HUDEP-2 (cell line): ENCODE measurements around the gene C16orf96.

Source experiments
- DNase-seq, 76 experiments: peaks; one replicate each; lab custom pipeline; 2025; ENCODE audit not compliant: unreplicated experiment in 76 of 76; lab: John Stamatoyannopoulos, UW

The C16orf96 gene

DNA sequence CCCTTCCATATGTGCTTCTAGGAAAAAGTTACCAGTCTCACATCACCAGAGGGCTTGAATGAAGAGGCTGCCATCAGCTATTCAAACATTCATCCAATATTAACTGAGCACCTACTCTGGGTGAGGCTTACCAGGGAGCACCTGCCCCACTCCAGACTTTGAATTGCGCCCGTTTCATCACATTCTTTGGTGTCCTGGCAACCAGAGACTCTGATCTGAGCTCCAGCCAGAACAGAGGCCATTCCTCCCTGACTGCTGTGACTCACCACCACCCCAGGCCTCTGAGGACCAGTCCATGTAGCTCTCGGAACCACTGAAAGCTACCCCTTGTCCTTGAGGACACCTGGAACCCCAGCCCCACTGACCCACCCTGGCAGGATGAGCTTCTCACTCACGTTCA lies at the start of gene C16orf96:
C16orf96 (plus strand) TSS at position 229 of the 400 bp plus-strand sequence; CDS start at position 379, 150 bp downstream.
- DNase-seq, result no peak

- DNase-seq, result peak in 67 of 76 experiments; percentile 9 to 76 (median 45)
These were observed 49.7 kb upstream of the C16orf96 start for GRCh38 chr16:4506450-4506849.

- no peak for DNase-seq
These were observed 48.4 kb upstream of the C16orf96 start for GRCh38 chr16:4507588-4508345.

DNA sequence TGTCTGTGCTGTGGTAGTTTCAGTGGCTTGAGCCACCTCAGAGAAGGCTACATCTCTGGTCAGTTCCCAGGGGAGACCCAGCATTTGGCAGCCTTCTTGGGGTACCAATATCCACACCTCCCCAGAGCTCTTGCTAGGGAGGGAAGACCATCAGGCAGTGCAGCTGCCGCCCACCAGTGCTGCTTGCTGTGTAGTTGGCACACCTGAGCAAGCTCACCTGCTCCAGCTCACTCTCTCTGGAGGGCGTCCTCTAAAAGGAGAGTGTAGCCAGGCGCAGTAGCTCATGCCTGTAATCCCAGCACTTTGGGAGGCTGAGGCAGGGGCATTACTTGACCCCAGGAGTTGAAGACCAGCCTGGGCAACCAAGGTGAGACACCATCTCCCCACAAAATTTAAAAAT lies 47.3 kb upstream of the C16orf96 start:
- no peak for DNase-seq

- no peak for DNase-seq
These were observed 46.7 kb upstream of the C16orf96 start for GRCh38 chr16:4509420-4509819.

GRCh38 chr16:4510131-4510530 lies 46.0 kb upstream of the C16orf96 start:
- DNase-seq, result no peak

GRCh38 chr16:4510747-4511426 lies 45.3 kb upstream of the C16orf96 start:
- no peak for DNase-seq

DNA sequence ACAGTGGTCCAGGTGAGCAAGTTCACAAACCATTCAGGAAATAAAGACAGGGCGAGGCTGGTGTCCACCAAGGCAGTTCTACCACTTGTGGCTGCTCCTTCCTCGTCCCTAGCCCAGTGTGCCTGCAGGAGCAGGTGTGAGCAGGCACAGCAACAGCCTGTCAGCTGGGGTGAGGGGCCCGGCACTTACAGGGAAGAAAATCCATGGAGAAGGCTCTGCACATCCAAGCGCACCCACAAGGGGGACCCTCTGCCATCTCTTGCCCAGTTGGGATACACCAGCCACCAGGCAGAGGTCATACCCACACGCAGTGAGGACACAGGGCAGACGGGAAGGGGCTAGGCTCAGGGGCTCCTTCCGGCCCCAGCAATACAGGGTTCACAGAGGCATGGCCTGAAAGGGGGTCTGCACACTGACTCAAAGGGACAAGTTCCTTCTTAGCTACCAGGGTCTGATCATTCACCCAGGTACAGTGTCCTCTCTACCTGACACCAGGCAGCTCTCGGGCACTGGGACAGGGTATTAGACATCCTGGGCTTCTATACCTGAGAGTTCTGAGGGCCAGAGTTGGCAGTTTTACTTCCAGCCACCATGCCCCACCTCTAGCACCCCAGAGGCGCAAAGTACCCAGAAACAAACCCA lies 44.6 kb upstream of the C16orf96 start:
- DNase-seq, result peak in 35 of 76 experiments; percentile 3 to 54 (median 19)

DNA sequence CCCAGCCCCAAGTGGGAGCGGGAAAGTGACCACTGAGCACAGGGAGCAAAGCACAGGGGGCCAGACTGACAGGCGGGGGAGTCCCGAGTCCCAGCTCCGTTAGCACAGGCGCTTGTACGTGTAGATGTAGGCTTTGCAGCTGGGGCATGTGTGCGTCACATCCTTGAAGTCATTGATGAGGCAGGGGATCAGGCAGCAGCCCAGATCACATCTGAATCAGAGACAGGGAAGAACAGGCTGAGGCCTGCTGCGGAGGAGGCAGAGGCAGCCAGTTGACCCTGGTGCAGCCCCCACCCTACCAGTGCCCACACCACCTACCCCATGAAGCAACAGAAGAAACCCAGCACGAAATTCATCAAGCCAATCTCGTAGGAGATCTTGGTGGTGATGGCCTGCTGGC lies 43.7 kb upstream of the C16orf96 start:
- DNase-seq, result no peak

- DNase-seq, result peak in 63 of 76 experiments; percentile 12 to 95 (median 57)
These were observed 42.9 kb upstream of the C16orf96 start for GRCh38 chr16:4513086-4513860.

- no peak for DNase-seq
These were observed 42.3 kb upstream of the C16orf96 start for GRCh38 chr16:4513881-4514280.

- no peak for DNase-seq
These were observed 41.5 kb upstream of the C16orf96 start for GRCh38 chr16:4514606-4515005.

DNA sequence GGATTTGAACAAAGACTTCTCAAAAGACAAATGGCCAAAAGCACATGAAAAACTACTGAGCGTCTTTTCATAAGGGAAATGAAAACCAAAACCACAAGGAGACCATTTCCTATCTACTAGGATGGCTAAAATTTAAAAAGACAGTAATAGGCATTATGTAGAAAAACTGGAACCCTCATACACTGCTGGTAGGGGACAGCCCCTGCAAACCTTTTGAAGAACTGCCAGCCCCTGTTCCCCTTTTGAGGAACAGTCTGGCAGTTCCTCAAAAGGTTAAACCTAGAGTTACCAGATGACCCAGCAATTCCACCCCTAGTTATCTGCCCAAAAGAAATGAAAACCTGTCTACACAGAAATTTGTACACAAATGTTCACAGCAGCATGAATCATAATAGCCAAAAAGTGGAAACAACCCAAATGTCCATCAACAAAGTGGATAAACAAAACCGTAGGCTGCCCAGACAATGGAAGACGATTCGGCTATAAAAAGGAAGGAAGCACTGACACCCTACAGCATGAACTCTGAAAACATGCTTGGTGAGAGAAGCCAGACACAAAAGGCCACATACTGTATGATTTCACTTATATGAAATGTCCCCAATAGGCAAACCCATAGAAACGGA lies 40.4 kb upstream of the C16orf96 start:
- peak in 1 of 76 experiments; percentile 14 for DNase-seq

DNA sequence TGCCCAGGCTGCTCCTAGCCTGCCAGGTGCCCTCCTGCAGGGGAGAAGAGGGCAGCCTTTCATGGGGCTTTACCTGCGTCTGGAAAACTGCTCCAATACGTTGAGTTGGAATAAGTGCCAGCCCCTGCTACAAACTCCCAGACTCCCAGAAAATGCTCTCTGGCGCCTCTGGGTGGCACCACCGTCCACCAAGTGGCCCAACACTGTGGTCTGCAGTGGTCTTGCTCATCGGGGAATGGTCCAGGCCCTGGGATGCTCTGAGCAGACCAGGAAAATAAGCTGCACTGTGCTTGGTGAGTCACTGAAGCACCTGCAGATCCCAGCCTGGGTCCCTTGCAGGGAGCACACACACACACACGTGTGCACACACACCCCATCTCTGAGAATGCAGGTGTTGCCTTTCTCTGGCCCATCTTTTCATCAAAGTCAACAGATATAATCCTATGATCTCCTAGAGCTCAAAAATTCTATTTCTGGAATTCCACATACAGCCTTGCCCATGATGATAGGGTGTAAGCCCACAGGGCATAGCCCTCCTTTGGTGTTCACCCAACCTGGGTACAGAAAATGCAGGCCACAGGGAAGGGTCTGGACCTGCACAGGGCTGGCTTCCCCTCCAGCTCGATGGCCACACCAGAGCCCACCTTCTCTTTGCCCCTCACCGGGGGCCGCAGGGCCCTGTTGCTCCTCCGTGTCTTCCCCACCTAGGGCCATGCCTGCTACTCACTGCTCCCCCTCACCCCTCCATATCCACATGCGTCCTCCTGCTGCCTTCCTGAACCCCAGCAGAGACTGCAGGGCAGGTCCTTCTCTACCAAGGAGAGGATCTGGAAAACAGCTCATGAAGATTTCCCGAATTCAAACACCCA lies 38.1 kb upstream of the C16orf96 start:
- DNase-seq, result peak in 8 of 76 experiments; percentile 8 to 29 (median 14)

DNA sequence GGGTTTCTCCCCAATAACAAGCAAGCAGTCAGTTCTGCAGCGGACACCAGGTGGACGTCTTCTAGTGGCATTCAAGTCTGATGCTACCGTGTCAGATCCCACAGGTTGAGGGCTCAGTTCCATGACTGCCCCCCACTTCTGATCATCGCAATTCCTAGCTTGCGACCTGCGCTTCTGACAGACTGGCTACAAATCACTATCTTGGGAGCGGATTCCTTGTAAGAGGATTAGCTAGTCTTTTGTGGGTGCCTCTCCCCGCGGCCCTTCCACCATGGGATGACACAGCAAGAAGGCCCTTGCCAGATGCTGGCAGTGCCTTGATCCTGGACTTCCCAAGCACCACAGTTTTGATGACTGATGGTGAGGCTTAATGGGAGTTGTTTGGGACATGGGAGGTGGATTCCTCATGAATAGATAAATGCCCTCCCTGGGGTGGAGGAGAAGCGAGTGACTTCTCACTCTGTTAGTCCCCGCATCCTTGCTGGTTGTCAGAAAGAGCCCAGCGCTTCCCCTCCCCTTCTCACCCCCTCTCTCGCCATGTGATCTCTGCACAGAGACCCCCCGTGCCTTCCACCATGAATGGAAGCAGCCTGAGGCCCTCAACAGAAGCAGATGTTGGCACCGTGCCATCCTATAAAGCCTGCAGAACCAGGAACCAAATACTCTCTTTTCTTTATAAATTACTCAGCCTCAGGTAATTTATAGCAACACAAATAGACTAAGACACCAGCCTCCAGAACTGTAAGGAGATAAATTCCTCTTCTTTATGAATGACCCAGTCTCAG lies 36.7 kb upstream of the C16orf96 start:
- peak in 1 of 76 experiments; percentile 7 for DNase-seq

- DNase-seq, result no peak
These were observed 35.2 kb upstream of the C16orf96 start for GRCh38 chr16:4520913-4521312.

- no peak for DNase-seq
These were observed 34.0 kb upstream of the C16orf96 start for GRCh38 chr16:4522051-4522581.

- no peak for DNase-seq
These were observed 32.5 kb upstream of the C16orf96 start for GRCh38 chr16:4523686-4524085.
